ENCODE data around the gene LAPTM5. TPM values are rescaled to one million over a fixed set of nuclear protein-coding genes. Genes with fewer than 3 reads are reported as not detected.

The LAPTM5 gene
- total and polyA plus RNA-seq, 2 of the 8 experiments (the other 6 are each of a cell fraction or from before 2014, with no cell fraction given) = 0.37 to 1.4 TPM

DNA sequence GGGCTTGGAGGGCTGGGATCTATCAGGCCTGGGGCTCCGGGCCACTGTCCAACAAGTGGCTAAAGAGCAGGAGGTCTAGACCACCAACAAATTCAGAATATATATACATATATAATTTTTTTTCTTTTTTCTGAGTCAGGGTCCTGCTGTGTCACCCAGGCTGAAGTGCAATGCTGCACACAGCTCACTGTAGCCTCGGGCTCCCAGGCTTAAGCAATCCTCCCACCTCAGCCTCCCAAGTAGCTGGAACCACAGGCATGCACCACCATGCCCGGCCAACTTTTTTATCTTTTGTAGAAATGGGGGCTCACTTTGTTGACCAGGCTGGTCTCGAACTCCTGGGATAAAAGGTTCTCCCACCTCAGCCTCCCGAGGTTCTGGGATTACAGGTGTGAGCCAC, 6.8 kb upstream of the LAPTM5 start:
- H3K9ac ChIP-seq (replicated peaks in 1 of 4; ENCODE audit: extremely low read depth in 1 of 4, low read depth in 3 of 4, low read length in 3 of 4) = no peak overlapping the region
- CTCF ChIA-PET (ENCODE audit: partially characterized antibody) = interaction anchor here (51.2 to 55.1 kb wide), 2 partner anchors 1 to 24 kb away, joined by 1640 read pairs; partner anchors contain the start of genes LAPTM5 and MATN1
- H4K5ac ChIP-seq (ENCODE audit: insufficient read length, low read depth, low read length) = no peak overlapping the region

More for the DNA sequence above, 6.8 kb upstream of the LAPTM5 start:
- Histone ChIP-seq H3K27ac (ENCODE audit: low read depth, low read length) (no peak overlapping the region), H3K79me2 (ENCODE audit: control insufficient read depth in 1 of 2, insufficient read depth in 2 of 2, low read length in 2 of 2) (no peaks in the 10 kb centered on the region), H3K4me1 (replicated peaks in 1 of 4; ENCODE audit: control insufficient read depth in 3 of 4, insufficient read depth in 4 of 4, low read length in 3 of 4) (peaks cover 0 to 8% (median 2%) of the 10 kb centered on the region in 4 experiments; a peak in 4 of 7 replicates), H4K20me1 (replicated peaks in 1 of 2; ENCODE audit: control insufficient read depth in 1 of 2, insufficient read depth in 2 of 2, low read length in 2 of 2) (no peaks in the 10 kb centered on the region), H3K27me3 (replicated peaks in 1 of 4; ENCODE audit: control insufficient read depth in 3 of 4, extremely low read depth in 1 of 4, insufficient read depth in 3 of 4, low read length in 3 of 4) (no peaks in the 10 kb centered on the region), H2BK120ac (replicated peaks; ENCODE audit: low read depth, low read length) (no peak overlapping the region), H3K79me1 (ENCODE audit: low read depth, low read length) (no peaks in the 10 kb centered on the region), H3K23ac (ENCODE audit: insufficient read length) (no peak overlapping the region), H2AK5ac (ENCODE audit: low read depth, low read length) (no peak overlapping the region), H3K4me2 (ENCODE audit: insufficient read depth in 1 of 2, low read depth in 2 of 2, low read length in 2 of 2) (no peak overlapping the region), H4K91ac (replicated peaks; ENCODE audit: insufficient read length, low read length) (no peak overlapping the region), H3K18ac (ENCODE audit: extremely low read depth, low read length) (no peak overlapping the region), H2BK12ac (ENCODE audit: low read depth, low read length) (no peak overlapping the region), H3K9me3 (ENCODE audit: insufficient read depth in 2 of 2, low read depth in 1 of 2, low read length in 1 of 2) (no peaks in the 10 kb centered on the region), H2BK5ac (ENCODE audit: low read depth, low read length) (no peak overlapping the region), H4K8ac (ENCODE audit: extremely low read depth, insufficient read depth, low read length) (no peak overlapping the region), H3K23me2 (ENCODE audit: low read depth, low read length) (no peaks in the 10 kb centered on the region; the same call in 1 of the 2 replicates), H3K4ac (replicated peaks; ENCODE audit: insufficient read length, low read depth, low read length) (no peak overlapping the region), H3K56ac (replicated peaks; ENCODE audit: insufficient read length, low read depth, low read length) (no peak overlapping the region), H3K4me3 (ENCODE audit: extremely low read depth in 1 of 4, insufficient read depth in 2 of 4, low read depth in 3 of 4, low read length in 4 of 4) (no peak overlapping the region), H3K36me3 (ENCODE audit: control insufficient read depth in 2 of 4, insufficient read depth in 4 of 4, low read length in 3 of 4) (no peaks in the 10 kb centered on the region), H3K14ac (ENCODE audit: insufficient read length) (no peak overlapping the region), H2AFZ (ENCODE audit: low read length) (no peak overlapping the region), H2BK15ac (ENCODE audit: low read length) (no peak overlapping the region), H2BK20ac (ENCODE audit: low read length) (no peak overlapping the region)
- FAIRE-seq (no peak), DNase-seq (ENCODE audit: low read depth in 1 of 2, low spot score in 2 of 2) (no peak)
- POLR2A ChIA-PET (ENCODE audit: partially characterized antibody) = interaction anchor here (1.2 kb wide), 1 partner anchor 14 kb away, joined by 3 read pairs; no protein-coding TSS in a partner anchor
- TF ChIP-seq KDM1A (IDR thresholded peaks at IDR 0.05; ENCODE audit: borderline replicate concordance, low read length) (no peak), SP2 (IDR thresholded peaks at IDR 0.05; ENCODE audit: low read length) (no peak), TAF1 (IDR thresholded peaks at IDR 0.05; ENCODE audit: low read depth, low read length) (no peak), RXRA (IDR thresholded peaks at IDR 0.05; ENCODE audit: insufficient read depth, low read depth, low read length) (no peak), CBX8 (IDR thresholded peaks at IDR 0.05; ENCODE audit: borderline replicate concordance, low read depth, low read length) (no peak), SP1 (IDR thresholded peaks at IDR 0.05; ENCODE audit: low read depth, low read length) (no peak), HDAC6 (IDR thresholded peaks at IDR 0.05; ENCODE audit: low read depth, low read length) (no peak), PHF8 (conservative IDR thresholded peaks at IDR 0.05; ENCODE audit: low read depth, low read length) (no peak), EGR1 (IDR thresholded peaks at IDR 0.05; ENCODE audit: borderline replicate concordance, low read depth, low read length) (no peak), CTBP2 (IDR thresholded peaks at IDR 0.05; ENCODE audit: borderline replicate concordance, insufficient read depth, insufficient read length, low read length) (no peak), FOSL1 (IDR thresholded peaks at IDR 0.05; ENCODE audit: insufficient read depth, low read depth, low read length) (no peak), ASH2L (IDR thresholded peaks at IDR 0.05; ENCODE audit: low read length) (no peak), ZNF274 (IDR thresholded peaks at IDR 0.05; ENCODE audit: borderline replicate concordance, extremely low read depth, low read length) (no peak), SIRT6 (IDR thresholded peaks at IDR 0.05; ENCODE audit: low read length) (no peak), ATF3 (IDR thresholded peaks at IDR 0.05; ENCODE audit: insufficient read depth, low read depth, low read length) (no peak)
- 90% methylated on average over 5 of the region's 5 CpGs; no CpG with 5 or more reads in 1 of the 2 experiments for WGBS, 2 experiments (ENCODE audit: extremely low coverage in 1 of 2, insufficient coverage in 1 of 2, insufficient read length in 1 of 2, insufficient replicate concordance in 2 of 2, low coverage in 1 of 2, low lambda C conversion rate in 2 of 2, missing lambda C conversion rate in 1 of 2)
